ENCODE measurements around the gene ITPKC.

The ITPKC gene

DNA sequence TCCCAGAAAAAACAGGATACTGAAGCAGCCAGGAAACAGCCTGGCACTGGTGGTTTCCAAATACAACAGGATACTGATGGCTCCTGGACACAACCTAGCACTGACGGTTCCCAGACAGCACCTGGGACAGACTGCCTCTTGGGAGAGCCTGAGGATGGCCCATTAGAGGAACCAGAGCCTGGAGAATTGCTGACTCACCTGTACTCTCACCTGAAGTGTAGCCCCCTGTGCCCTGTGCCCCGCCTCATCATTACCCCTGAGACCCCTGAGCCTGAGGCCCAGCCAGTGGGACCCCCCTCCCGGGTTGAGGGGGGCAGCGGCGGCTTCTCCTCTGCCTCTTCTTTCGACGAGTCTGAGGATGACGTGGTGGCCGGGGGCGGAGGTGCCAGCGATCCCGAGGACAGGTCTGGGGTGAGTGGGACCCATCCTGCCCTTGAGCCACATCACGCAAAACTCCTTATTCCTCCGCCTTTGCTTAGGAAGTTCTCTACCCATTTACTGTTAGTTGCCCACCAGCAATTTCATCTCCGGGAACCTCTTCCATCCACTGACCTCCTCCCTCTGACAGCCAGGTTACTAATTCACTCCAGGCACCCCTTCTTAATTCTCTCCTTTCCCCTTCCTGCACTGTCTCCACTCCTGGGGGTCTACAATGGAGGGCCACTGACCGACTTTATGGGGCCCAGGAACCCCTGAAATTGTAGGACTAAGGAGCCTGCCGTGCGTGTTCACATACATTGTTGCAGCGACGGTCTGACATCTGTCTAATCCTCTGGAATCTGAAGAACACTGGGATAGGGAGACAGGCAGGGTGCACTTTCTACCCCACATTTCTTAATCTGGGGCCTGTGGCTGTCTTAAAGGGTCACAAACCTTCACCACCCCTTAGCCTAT, 1.2 kb downstream of the ITPKC start:
- no peak for ATAC-seq
- no peak for TF ChIP-seq BACH2 (CRISPR knock-in tag; IDR thresholded peaks at IDR 0.05; ENCODE audit: borderline replicate concordance)
- TF ChIP-seq, protein P1, sequence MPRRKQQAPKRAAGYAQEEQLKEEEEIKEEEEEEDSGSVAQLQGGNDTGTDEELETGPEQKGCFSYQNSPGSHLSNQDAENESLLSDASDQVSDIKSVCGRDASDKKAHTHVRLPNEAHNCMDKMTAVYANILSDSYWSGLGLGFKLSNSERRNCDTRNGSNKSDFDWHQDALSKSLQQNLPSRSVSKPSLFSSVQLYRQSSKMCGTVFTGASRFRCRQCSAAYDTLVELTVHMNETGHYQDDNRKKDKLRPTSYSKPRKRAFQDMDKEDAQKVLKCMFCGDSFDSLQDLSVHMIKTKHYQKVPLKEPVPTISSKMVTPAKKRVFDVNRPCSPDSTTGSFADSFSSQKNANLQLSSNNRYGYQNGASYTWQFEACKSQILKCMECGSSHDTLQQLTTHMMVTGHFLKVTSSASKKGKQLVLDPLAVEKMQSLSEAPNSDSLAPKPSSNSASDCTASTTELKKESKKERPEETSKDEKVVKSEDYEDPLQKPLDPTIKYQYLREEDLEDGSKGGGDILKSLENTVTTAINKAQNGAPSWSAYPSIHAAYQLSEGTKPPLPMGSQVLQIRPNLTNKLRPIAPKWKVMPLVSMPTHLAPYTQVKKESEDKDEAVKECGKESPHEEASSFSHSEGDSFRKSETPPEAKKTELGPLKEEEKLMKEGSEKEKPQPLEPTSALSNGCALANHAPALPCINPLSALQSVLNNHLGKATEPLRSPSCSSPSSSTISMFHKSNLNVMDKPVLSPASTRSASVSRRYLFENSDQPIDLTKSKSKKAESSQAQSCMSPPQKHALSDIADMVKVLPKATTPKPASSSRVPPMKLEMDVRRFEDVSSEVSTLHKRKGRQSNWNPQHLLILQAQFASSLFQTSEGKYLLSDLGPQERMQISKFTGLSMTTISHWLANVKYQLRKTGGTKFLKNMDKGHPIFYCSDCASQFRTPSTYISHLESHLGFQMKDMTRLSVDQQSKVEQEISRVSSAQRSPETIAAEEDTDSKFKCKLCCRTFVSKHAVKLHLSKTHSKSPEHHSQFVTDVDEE (CRISPR knock-in tag; IDR thresholded peaks at IDR 0.05): no peak
- TF ChIP-seq OSR1 (CRISPR knock-in tag; IDR thresholded peaks at IDR 0.05): no peak
- TF ChIP-seq, protein P2, sequence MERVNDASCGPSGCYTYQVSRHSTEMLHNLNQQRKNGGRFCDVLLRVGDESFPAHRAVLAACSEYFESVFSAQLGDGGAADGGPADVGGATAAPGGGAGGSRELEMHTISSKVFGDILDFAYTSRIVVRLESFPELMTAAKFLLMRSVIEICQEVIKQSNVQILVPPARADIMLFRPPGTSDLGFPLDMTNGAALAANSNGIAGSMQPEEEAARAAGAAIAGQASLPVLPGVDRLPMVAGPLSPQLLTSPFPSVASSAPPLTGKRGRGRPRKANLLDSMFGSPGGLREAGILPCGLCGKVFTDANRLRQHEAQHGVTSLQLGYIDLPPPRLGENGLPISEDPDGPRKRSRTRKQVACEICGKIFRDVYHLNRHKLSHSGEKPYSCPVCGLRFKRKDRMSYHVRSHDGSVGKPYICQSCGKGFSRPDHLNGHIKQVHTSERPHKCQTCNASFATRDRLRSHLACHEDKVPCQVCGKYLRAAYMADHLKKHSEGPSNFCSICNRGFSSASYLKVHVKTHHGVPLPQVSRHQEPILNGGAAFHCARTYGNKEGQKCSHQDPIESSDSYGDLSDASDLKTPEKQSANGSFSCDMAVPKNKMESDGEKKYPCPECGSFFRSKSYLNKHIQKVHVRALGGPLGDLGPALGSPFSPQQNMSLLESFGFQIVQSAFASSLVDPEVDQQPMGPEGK (CRISPR knock-in tag; IDR thresholded peaks at IDR 0.05; ENCODE audit: borderline replicate concordance): no peak
- no peak for TF ChIP-seq TCF4 (CRISPR knock-in tag; IDR thresholded peaks at IDR 0.05; ENCODE audit: borderline replicate concordance)
- TF ChIP-seq ZFP3 (CRISPR knock-in tag; IDR thresholded peaks at IDR 0.05): no peak
- TF ChIP-seq PPARA (CRISPR knock-in tag; IDR thresholded peaks at IDR 0.05; ENCODE audit: borderline replicate concordance): no peak
- TF ChIP-seq ARNTL (CRISPR knock-in tag; IDR thresholded peaks at IDR 0.05; ENCODE audit: borderline replicate concordance, low read depth): no peak
- TF ChIP-seq SNAI2 (CRISPR knock-in tag; IDR thresholded peaks at IDR 0.05): no peak
- no peak for TF ChIP-seq ZC3H10 (CRISPR knock-in tag; IDR thresholded peaks at IDR 0.05)
- TF ChIP-seq TOX (CRISPR knock-in tag; IDR thresholded peaks at IDR 0.05; ENCODE audit: borderline replicate concordance): no peak
- TF ChIP-seq, protein P3, sequence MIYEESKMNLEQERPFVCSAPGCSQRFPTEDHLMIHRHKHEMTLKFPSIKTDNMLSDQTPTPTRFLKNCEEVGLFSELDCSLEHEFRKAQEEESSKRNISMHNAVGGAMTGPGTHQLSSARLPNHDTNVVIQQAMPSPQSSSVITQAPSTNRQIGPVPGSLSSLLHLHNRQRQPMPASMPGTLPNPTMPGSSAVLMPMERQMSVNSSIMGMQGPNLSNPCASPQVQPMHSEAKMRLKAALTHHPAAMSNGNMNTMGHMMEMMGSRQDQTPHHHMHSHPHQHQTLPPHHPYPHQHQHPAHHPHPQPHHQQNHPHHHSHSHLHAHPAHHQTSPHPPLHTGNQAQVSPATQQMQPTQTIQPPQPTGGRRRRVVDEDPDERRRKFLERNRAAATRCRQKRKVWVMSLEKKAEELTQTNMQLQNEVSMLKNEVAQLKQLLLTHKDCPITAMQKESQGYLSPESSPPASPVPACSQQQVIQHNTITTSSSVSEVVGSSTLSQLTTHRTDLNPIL (CRISPR knock-in tag; IDR thresholded peaks at IDR 0.05; ENCODE audit: low read depth): no peak
- no peak for TF ChIP-seq ZFP30 (CRISPR knock-in tag; IDR thresholded peaks at IDR 0.05)
- no peak for TF ChIP-seq RARB (CRISPR knock-in tag; IDR thresholded peaks at IDR 0.05)

DNA sequence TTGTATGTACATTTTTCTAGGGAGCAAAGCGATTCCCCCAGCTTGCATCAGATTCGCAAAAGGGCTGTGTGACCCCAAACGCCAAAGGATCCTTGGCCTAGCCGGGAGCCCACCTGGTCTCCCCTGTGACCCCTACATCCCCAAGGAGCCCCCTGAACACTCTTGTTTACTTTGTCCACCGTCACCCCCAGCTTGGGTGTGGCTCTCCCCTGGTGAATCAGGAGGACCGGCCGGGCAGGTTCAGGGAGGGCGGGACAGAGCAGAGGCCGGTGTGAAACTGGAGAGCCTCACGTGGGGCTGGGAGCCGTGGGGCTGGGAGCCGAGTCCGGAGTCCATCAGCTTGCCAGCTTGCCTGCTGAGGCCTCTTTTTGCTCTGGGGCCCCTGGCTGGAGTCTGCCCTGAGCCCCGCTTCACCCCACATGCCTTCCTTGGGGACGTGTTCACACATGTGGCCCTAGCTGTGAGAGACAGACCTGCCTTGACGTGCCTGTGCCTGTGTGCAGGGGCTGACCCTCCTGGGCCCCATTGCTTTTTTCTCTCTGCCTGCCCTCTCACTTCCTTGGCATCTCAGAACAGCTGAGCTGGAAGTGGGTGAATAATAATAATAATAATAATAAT, 2.0 kb downstream of the ITPKC start:
- TF ChIP-seq ZC3H10 (CRISPR knock-in tag; IDR thresholded peaks at IDR 0.05): no peak
- TF ChIP-seq SNAI2 (CRISPR knock-in tag; IDR thresholded peaks at IDR 0.05): no peak
- TF ChIP-seq, protein P4, sequence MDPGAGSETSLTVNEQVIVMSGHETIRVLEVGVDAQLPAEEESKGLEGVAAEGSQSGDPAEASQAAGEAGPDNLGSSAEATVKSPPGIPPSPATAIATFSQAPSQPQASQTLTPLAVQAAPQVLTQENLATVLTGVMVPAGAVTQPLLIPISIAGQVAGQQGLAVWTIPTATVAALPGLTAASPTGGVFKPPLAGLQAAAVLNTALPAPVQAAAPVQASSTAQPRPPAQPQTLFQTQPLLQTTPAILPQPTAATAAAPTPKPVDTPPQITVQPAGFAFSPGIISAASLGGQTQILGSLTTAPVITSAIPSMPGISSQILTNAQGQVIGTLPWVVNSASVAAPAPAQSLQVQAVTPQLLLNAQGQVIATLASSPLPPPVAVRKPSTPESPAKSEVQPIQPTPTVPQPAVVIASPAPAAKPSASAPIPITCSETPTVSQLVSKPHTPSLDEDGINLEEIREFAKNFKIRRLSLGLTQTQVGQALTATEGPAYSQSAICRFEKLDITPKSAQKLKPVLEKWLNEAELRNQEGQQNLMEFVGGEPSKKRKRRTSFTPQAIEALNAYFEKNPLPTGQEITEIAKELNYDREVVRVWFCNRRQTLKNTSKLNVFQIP (CRISPR knock-in tag; IDR thresholded peaks at IDR 0.05; ENCODE audit: borderline replicate concordance, low read depth): no peak
- TF ChIP-seq OSR1 (CRISPR knock-in tag; IDR thresholded peaks at IDR 0.05): no peak
- TF ChIP-seq ISL1 (CRISPR knock-in tag; IDR thresholded peaks at IDR 0.05): no peak
- TF ChIP-seq ZNF70 (CRISPR knock-in tag; IDR thresholded peaks at IDR 0.05): no peak
- TF ChIP-seq, protein P3 (CRISPR knock-in tag; IDR thresholded peaks at IDR 0.05; ENCODE audit: low read depth): no peak
- TF ChIP-seq, protein P2 (CRISPR knock-in tag; IDR thresholded peaks at IDR 0.05; ENCODE audit: borderline replicate concordance): no peak
- TF ChIP-seq, protein P5, sequence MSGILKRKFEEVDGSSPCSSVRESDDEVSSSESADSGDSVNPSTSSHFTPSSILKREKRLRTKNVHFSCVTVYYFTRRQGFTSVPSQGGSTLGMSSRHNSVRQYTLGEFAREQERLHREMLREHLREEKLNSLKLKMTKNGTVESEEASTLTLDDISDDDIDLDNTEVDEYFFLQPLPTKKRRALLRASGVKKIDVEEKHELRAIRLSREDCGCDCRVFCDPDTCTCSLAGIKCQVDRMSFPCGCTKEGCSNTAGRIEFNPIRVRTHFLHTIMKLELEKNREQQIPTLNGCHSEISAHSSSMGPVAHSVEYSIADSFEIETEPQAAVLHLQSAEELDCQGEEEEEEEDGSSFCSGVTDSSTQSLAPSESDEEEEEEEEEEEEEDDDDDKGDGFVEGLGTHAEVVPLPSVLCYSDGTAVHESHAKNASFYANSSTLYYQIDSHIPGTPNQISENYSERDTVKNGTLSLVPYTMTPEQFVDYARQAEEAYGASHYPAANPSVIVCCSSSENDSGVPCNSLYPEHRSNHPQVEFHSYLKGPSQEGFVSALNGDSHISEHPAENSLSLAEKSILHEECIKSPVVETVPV (CRISPR knock-in tag; IDR thresholded peaks at IDR 0.05): no peak
- TF ChIP-seq BACH2 (CRISPR knock-in tag; IDR thresholded peaks at IDR 0.05; ENCODE audit: borderline replicate concordance): no peak
- no peak for ATAC-seq
